Heart left ventricle (tissue), 13 donors: Measurements from ENCODE around the gene SBDS.
"Not testable (repeated sequence)": the region's sequence is repeated elsewhere in the genome, so short reads cannot be mapped to it uniquely, and the experiment has no call there.

ENCODE experiments used
- POLR2A ChIP-seq, 2 donors: fragments of 450-650 bp; IDR thresholded peaks; one replicate each; pipeline ENCODE4 v1.6.1; 2017; ENCODE audit warnings: antibody characterized with exemption in 2 of 2, mild to moderate bottlenecking in 2 of 2, moderate library complexity in 2 of 2
- TF ChIP-seq, protein P1 (sequence below), 12 donors: fragments of 200-600 bp; sonication (generic) in 4 of 12; IDR thresholded peaks; one replicate each; pipeline versions ENCODE4 v1.5.0 to v1.8.0; 2018 to 2022; ENCODE audit warnings: antibody characterized with exemption in 12 of 12, mild to moderate bottlenecking in 5 of 12
- donor health status: ischemic (EF 13 %, LVEDD 7.1; RV severe dilation, severe dysfunction).
- donor health status: DM: no; HTN: yes; CAD: no.
- donor health status: DM: no; HTN: no; CAD: no.
- donor health status: ischemic (EF 25% LVEDD 6.9; RV normal size, moderate dysfunction).
- donor health status: ischemic (EF 25% LVEDD 5.7; RV mildly dilated, moderate dysfunction).
- donor health status: ischemic (EF 35%, LVEDD 5.7; RV mildly dilated, moderate dysfunction).
- donor health status: nonischemic (EF 11% LVEDD 7.7; RV severe dilation, severe dysfunction).
- donor health status: DM: yes; HTN: yes; CAD: no.
- donor health status: PGD.
- donor health status: ischemic (EF 29% LVEDD 5.4; RV normal size, mild dysfunction).
- donor health status: nonischemic (EF 23%, LVEDD 6.1; RV moderate dilation, normal function).

DNA sequence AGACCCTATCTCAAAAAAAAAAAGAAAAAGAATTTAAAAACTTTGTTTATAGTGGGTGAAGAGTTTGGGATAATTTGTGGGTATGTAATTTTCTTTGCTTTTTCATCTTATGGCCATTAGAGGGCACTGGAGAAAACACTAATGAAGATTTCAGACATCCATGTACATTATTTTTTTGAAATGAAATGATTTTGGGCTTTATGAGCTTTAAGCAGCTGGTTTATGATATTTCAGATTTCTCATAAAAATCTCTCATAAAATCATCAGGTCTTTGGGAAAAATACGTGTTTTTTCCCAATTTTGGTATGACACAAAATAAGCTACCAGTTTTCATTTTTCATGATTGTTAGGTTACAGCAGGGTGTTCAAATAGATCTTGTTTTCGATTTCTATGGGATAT, 45.4 kb upstream of the SBDS start:
- TF ChIP-seq, protein P1, sequence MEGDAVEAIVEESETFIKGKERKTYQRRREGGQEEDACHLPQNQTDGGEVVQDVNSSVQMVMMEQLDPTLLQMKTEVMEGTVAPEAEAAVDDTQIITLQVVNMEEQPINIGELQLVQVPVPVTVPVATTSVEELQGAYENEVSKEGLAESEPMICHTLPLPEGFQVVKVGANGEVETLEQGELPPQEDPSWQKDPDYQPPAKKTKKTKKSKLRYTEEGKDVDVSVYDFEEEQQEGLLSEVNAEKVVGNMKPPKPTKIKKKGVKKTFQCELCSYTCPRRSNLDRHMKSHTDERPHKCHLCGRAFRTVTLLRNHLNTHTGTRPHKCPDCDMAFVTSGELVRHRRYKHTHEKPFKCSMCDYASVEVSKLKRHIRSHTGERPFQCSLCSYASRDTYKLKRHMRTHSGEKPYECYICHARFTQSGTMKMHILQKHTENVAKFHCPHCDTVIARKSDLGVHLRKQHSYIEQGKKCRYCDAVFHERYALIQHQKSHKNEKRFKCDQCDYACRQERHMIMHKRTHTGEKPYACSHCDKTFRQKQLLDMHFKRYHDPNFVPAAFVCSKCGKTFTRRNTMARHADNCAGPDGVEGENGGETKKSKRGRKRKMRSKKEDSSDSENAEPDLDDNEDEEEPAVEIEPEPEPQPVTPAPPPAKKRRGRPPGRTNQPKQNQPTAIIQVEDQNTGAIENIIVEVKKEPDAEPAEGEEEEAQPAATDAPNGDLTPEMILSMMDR (IDR thresholded peaks at IDR 0.05): peak in 11 of 12 donors; percentile 17 to 56 (median 40)
- not testable (repeated sequence) for TF ChIP-seq POLR2A (IDR thresholded peaks at IDR 0.05)
